ENCODE measurements around the gene ZFYVE16.

- TF ChIP-seq, protein P1, sequence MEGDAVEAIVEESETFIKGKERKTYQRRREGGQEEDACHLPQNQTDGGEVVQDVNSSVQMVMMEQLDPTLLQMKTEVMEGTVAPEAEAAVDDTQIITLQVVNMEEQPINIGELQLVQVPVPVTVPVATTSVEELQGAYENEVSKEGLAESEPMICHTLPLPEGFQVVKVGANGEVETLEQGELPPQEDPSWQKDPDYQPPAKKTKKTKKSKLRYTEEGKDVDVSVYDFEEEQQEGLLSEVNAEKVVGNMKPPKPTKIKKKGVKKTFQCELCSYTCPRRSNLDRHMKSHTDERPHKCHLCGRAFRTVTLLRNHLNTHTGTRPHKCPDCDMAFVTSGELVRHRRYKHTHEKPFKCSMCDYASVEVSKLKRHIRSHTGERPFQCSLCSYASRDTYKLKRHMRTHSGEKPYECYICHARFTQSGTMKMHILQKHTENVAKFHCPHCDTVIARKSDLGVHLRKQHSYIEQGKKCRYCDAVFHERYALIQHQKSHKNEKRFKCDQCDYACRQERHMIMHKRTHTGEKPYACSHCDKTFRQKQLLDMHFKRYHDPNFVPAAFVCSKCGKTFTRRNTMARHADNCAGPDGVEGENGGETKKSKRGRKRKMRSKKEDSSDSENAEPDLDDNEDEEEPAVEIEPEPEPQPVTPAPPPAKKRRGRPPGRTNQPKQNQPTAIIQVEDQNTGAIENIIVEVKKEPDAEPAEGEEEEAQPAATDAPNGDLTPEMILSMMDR (IDR thresholded peaks at IDR 0.05): no peak
- TF ChIP-seq EZH2 (IDR thresholded peaks at IDR 0.05): no peak
- TF ChIP-seq EZH2phosphoT487 (IDR thresholded peaks at IDR 0.05): no peak
These were observed 74.7 kb downstream of the ZFYVE16 start for GRCh38 chr5:80482578-80482977.

Measured in neural progenitor cell (in vitro differentiated cells).